WTC11 (cell line): ENCODE measurements around the gene ZFAND3.

ENCODE experiments used
- ELF4 ChIP-seq: sonication (generic); formaldehyde crosslinking; IDR thresholded peaks from 2 replicates; pipeline ENCODE4 v1.8.1; 2022; ENCODE audit warnings: low read depth, mild to moderate bottlenecking, moderate library complexity, missing genetic modification reagents
- ESRRA ChIP-seq: sonication (generic); formaldehyde crosslinking; IDR thresholded peaks from 2 replicates; pipeline ENCODE4 v1.8.1; 2022; ENCODE audit warnings: mild to moderate bottlenecking, missing genetic modification reagents, borderline replicate concordance
- KAT7 ChIP-seq: sonication (generic); formaldehyde crosslinking; IDR thresholded peaks from 2 replicates; pipeline ENCODE4 v1.8.1; 2023; ENCODE audit warnings: missing genetic modification reagents, mild to moderate bottlenecking, borderline replicate concordance
- NR3C1 ChIP-seq: sonication (generic); formaldehyde crosslinking; conservative IDR thresholded peaks from 2 replicates; pipeline ENCODE4 v1.8.1; 2023; ENCODE audit warnings: low read depth, mild to moderate bottlenecking, missing genetic modification reagents
- SMAD3 ChIP-seq: sonication (generic); formaldehyde crosslinking; IDR thresholded peaks from 2 replicates; pipeline ENCODE4 v1.8.0; 2022; ENCODE audit warnings: missing genetic modification reagents, mild to moderate bottlenecking, borderline replicate concordance
- TP53 ChIP-seq: sonication (generic); formaldehyde crosslinking; IDR thresholded peaks from 2 replicates; pipeline ENCODE4 v1.8.1; 2023; ENCODE audit warnings: mild to moderate bottlenecking, missing genetic modification reagents
- ZNF121 ChIP-seq: sonication (generic); formaldehyde crosslinking; IDR thresholded peaks from 2 replicates; pipeline ENCODE4 v1.8.0; 2023; ENCODE audit warnings: missing genetic modification reagents
- TF ChIP-seq, protein P1 (sequence below): fragments of 200-600 bp; IDR thresholded peaks from 2 replicates; pipeline ENCODE4 v1.8.0; 2022; ENCODE audit warnings: antibody characterized with exemption
- TF ChIP-seq, protein P2 (sequence below): fragments of 250-450 bp; sonication (Bioruptor Pico); conservative IDR thresholded peaks from 2 replicates; pipeline ENCODE4 v1.9.0; 2021; ENCODE audit warnings: mild to moderate bottlenecking
- TF ChIP-seq, protein P3 (sequence below): sonication (generic); formaldehyde crosslinking; IDR thresholded peaks from 2 replicates; pipeline ENCODE4 v1.8.1; 2023; ENCODE audit warnings: mild to moderate bottlenecking, missing genetic modification reagents, moderate library complexity

DNA sequence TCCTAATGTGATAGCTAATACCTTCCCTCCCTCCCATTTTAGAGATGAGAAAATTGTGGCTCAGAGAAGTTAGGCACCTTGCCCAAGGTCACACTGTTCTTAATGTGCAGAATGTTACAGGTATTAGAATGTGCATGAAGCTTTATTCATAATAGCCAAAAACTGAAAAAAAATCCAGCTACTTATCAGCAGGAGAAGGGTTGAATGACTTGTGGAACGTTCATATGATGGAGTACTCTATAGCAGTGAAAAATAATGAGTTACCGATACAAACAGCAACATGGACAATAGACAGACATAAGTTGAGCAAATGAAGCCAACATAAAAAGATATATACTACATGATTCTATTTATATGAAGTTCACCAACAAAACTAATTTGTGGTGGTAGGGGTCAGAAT, 37.7 kb upstream of the ZFAND3 start:
- TF ChIP-seq SMAD3 (CRISPR knock-in tag), result no peak
- TF ChIP-seq KAT7, result no peak
- TF ChIP-seq, protein P1, sequence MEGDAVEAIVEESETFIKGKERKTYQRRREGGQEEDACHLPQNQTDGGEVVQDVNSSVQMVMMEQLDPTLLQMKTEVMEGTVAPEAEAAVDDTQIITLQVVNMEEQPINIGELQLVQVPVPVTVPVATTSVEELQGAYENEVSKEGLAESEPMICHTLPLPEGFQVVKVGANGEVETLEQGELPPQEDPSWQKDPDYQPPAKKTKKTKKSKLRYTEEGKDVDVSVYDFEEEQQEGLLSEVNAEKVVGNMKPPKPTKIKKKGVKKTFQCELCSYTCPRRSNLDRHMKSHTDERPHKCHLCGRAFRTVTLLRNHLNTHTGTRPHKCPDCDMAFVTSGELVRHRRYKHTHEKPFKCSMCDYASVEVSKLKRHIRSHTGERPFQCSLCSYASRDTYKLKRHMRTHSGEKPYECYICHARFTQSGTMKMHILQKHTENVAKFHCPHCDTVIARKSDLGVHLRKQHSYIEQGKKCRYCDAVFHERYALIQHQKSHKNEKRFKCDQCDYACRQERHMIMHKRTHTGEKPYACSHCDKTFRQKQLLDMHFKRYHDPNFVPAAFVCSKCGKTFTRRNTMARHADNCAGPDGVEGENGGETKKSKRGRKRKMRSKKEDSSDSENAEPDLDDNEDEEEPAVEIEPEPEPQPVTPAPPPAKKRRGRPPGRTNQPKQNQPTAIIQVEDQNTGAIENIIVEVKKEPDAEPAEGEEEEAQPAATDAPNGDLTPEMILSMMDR, result no peak
- TF ChIP-seq, protein P2, sequence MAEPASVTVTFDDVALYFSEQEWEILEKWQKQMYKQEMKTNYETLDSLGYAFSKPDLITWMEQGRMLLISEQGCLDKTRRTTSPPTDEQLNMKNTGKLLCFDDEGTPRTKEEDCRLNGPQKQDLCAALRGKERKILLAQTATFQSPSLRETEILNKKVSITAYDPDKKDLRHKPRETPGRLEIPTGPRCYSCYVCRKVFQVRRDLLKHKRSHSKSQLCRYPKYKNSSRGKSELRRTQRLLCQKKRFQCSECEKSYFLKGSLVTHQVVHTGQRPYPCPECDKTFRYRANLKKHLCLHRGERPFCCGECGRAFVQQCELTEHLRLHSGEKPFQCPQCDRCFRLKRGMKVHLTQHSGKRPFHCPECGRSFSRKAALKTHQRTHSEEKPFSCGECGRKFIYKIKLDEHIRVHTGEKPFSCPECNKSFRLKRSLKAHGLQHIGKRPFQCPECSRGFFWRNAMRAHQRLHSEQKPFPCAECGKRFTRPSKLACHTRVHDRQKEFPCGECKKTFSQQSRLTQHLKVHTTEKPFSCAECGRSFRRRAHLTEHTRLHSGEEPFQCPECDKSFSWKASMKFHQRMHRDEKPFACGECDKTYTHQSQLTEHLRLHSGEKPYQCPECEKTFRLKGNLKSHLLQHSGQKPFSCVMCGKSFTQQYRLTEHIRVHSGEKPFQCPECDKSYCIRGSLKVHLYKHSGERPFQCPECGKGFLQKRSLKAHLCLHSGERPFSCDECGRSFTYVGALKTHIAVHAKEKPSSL, result no peak
- no peak for TF ChIP-seq ELF4 (CRISPR knock-in tag)
- TF ChIP-seq ESRRA (CRISPR knock-in tag), result no peak
- no peak for TF ChIP-seq ZNF121 (CRISPR knock-in tag)
- no peak for TF ChIP-seq NR3C1 (CRISPR knock-in tag)
- TF ChIP-seq, protein P3, sequence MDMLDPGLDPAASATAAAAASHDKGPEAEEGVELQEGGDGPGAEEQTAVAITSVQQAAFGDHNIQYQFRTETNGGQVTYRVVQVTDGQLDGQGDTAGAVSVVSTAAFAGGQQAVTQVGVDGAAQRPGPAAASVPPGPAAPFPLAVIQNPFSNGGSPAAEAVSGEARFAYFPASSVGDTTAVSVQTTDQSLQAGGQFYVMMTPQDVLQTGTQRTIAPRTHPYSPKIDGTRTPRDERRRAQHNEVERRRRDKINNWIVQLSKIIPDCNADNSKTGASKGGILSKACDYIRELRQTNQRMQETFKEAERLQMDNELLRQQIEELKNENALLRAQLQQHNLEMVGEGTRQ, result no peak
- no peak for TF ChIP-seq TP53 (CRISPR knock-in tag)
